AG04450 (cell line): Measurements from ENCODE around the gene RBPJL. TPM values are rescaled to one million over a fixed set of nuclear protein-coding genes. Genes with fewer than 3 reads are reported as not detected.
A peak's percentile ranks its signal among the peaks of the same experiment; 100 is the strongest.

Experiments used
- CTCF ChIA-PET: fragments of 300-600, 350-600 bp; formaldehyde crosslinking; extraction: SDS; loops from one replicate; lab custom pipeline; 2022; ENCODE audit warnings: antibody characterized with exemption, inconsistent platforms; lab: Charles Lee
- POLR2A ChIA-PET: fragments of 350-600 bp; formaldehyde crosslinking; extraction: SDS; loops from one replicate; lab custom pipeline; 2021; ENCODE audit warnings: antibody characterized with exemption, inconsistent platforms; lab: Yijun Ruan, JAX
- DNase-seq: peaks from one replicate; pipeline ENCODE4 v3.0.0-alpha.2; 2011; ENCODE audit warnings: low read depth, low spot score
- H3K27ac ChIP-seq: one replicate; pipeline ENCODE4 v1.5.1; 2012; ENCODE audit warnings: low read depth, low read length, control low read depth
- H3K27me3 ChIP-seq: one replicate; pipeline ENCODE4 v1.6.0; 2012; ENCODE audit warnings: low read length; ENCODE audit not compliant: control insufficient read depth, insufficient read depth
- H3K4me3 ChIP-seq: 2 replicates; pipeline ENCODE4 v1.5.1; 2011; ENCODE audit warnings: mild to moderate bottlenecking, low read depth, low read length, control low read depth
- H3K9me3 ChIP-seq: 2 replicates; pipeline ENCODE4 v1.5.1; 2012; ENCODE audit warnings: low read length; ENCODE audit not compliant: control insufficient read depth, insufficient read depth
- polyA plus RNA-seq: library from polyadenylated mRNA; depleted of rRNA; stranded (reverse); fragments of >200 nt; gene quantifications from 2 replicates; pipeline ENCODE4 v1.2.3, GENCODE V29; 2011
- TF ChIP-seq, protein P1 (sequence below): IDR thresholded peaks from 2 replicates; pipeline ENCODE4 v1.5.1; 2011; ENCODE audit warnings: low read depth, low read length, control low read depth, inconsistent platforms

The RBPJL gene
- polyA plus RNA-seq, 1 experiment, result not detected

DNA sequence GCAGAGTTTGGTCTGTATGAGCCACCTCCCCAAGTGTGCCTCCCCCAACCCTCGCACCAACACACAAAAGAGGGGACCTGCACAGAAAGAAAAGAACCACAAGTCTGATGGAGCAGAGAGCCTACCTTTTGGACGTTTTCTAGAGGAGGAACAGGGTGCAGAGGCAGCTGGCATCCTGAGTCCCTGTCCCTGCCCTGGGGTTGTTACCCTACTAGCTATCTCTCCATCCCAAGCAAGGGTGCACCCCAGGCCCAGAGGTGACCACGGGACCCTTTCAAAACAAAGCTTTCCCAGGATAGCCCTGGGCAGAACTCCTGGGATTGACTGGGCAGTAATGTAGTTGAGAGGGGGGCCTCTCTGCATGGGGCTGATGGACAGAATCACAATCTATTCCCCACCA, 11.2 kb downstream of the RBPJL start:
- H3K27me3 ChIP-seq, result peaks cover 29% of the 10 kb centered on the region

DNA sequence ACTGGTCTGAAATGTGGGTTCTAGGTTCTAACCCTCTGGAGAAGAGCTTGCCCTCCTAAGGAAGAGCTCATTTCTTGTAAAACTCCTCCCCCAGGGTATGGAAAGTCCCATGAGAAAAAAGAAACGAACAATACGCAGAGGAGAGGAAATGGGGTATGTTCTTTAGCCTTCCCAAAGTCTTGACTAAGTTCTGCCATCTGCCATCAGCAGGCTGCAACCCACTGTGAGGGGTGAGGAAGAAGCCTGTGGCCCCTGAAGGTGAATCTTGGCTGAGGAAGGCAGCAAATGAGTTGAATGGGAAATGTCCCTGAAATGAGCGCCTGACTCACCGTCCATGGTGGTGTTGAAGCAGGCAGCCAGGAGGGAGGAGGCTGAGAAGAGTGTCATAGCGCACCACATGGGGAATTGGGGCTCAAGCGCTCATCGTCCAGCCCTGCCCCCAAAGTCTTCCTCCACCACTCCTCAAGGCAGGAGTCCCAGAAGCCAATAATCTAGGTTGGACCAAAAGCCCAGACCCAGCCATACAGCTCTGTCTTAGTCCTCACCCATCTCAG, 11.8 kb downstream of the RBPJL start:
- CTCF ChIA-PET, result interaction anchor here (0.6 to 7.6 kb wide), 51 partner anchors 9 to 453 kb away, joined by 3 to 185 read pairs (median 5); partner anchors contain the start of genes MATN4, PIGT and SYS1
- TF ChIP-seq, protein P1, sequence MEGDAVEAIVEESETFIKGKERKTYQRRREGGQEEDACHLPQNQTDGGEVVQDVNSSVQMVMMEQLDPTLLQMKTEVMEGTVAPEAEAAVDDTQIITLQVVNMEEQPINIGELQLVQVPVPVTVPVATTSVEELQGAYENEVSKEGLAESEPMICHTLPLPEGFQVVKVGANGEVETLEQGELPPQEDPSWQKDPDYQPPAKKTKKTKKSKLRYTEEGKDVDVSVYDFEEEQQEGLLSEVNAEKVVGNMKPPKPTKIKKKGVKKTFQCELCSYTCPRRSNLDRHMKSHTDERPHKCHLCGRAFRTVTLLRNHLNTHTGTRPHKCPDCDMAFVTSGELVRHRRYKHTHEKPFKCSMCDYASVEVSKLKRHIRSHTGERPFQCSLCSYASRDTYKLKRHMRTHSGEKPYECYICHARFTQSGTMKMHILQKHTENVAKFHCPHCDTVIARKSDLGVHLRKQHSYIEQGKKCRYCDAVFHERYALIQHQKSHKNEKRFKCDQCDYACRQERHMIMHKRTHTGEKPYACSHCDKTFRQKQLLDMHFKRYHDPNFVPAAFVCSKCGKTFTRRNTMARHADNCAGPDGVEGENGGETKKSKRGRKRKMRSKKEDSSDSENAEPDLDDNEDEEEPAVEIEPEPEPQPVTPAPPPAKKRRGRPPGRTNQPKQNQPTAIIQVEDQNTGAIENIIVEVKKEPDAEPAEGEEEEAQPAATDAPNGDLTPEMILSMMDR, result no peak
- DNase-seq, result no peak

More for the DNA sequence above, 11.2 kb downstream of the RBPJL start:
- ChIA-PET CTCF (interaction anchor here (0.5 to 7.6 kb wide), 13 partner anchors 10 to 454 kb away, joined by 3 to 185 read pairs (median 11); no protein-coding TSS in a partner anchor), POLR2A (no interaction called here)
- Histone ChIP-seq H3K27ac (no peak overlapping the region), H3K4me3 (no peak overlapping the region), H3K9me3 (no peaks in the 10 kb centered on the region; the same call in 1 of the 2 replicates)
- no peak for DNase-seq
- TF ChIP-seq, protein P1, result no peak

DNA sequence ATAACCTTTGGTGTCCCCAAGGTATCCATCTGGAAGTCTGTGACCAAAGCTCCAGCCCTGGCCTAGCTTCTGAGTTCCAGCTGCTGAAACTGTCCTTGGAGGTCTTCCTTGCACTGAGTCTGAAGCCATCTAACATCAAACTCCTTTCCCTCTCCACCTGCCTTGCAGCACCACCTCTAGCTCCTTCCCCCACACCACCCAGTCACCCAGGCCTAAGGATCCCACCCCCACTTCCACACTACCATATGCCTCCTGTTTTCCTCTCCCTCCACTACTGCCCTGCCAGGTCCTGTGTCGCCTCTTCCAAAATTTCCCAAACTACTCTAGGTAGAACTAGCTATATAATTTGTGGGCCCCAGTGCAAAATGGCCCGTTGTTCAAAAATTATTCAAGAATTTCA, 12.3 kb downstream of the RBPJL start:
- TF ChIP-seq, protein P1, result no peak
- ChIA-PET POLR2A (no interaction called here), CTCF (interaction anchor here (0.6 to 7.6 kb wide), 58 partner anchors 9 to 453 kb away, joined by 3 to 185 read pairs (median 5); partner anchors contain the start of genes KCNS1, MATN4, PIGT and SYS1)
- peaks cover 23% of the 10 kb centered on the region for H3K27me3 ChIP-seq
- no peak for DNase-seq
- no peak overlapping the region for H3K4me3 ChIP-seq
- no peak overlapping the region for H3K27ac ChIP-seq
- H3K9me3 ChIP-seq, result no peaks in the 10 kb centered on the region; the same call in 1 of the 2 replicates

More for the DNA sequence above, 11.8 kb downstream of the RBPJL start:
- Histone ChIP-seq H3K4me3 (no peak overlapping the region), H3K9me3 (no peaks in the 10 kb centered on the region; the same call in 1 of the 2 replicates), H3K27ac (no peak overlapping the region), H3K27me3 (peaks cover 27% of the 10 kb centered on the region)
- POLR2A ChIA-PET, result no interaction called here

DNA sequence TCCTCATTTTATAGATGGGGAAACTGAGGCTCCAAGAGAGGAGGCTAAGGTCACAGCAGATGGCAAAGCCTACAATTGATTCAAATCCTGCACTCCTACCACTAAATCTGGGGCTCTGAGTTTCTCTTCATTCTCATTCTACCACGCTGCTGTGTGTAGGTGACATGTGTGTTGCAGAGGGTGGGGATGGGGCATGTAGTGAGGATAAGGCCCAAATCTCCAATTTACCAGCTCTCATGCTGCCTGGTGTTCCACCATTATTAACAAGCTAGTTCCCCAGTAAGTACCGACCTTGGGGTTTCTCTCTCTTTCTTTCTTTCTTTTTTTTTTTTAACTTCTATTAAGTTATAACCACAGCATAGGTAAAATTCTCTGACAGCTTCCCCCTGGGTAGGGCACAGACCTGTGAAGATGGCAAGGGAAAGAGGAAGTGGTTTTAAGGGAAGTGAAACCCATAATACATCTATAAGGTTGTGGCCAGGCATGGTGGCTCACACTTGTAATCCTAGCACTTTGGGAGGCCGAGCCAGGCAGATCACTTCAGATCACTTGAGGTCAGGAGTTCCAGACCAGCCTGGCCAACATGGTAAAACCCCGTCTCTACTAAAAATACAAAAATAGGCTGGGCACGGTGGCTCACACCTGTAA, 14.4 kb downstream of the RBPJL start:
- no peaks in the 10 kb centered on the region; the same call in 1 of the 2 replicates for H3K9me3 ChIP-seq
- ChIA-PET POLR2A (no interaction called here), CTCF (interaction anchor here (0.6 to 7.6 kb wide), 9 partner anchors 9 to 451 kb away, joined by 3 to 185 read pairs (median 5); partner anchors contain the start of gene SYS1)
- H3K4me3 ChIP-seq, result no peak overlapping the region
- H3K27me3 ChIP-seq, result peaks cover 14% of the 10 kb centered on the region
- no peak for DNase-seq
- TF ChIP-seq, protein P1, result no peak
- no peak overlapping the region for H3K27ac ChIP-seq

DNA sequence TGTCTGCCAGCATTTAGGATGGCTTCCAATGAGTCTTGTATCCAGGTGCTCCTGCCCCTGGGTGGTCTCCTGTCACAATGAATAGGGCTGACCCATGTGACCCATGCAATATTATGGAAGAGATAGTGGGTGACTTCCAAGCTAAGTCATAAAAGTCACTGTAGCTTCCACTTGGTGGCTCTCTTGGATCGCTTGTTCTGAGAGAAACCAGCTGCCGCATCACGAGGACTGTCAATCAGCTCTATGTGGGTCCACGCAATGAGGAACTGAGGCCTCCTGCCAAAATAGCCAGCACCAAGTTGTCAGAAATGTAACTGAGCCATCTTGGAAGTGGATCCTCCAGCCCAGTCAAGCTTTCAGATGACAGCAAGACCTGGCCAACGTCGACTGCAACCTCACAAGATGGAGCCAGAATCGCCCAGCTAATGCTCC, 16.3 kb downstream of the RBPJL start:
- Histone ChIP-seq H3K9me3 (no peaks in the 10 kb centered on the region), H3K4me3 (no peak overlapping the region), H3K27ac (peak overlapping the region; percentile 31), H3K27me3 (no peaks in the 10 kb centered on the region)
- TF ChIP-seq, protein P1, result no peak
- DNase-seq, result no peak
- ChIA-PET POLR2A (interaction anchor here (0.8 to 1.9 kb wide), 4 partner anchors 15 to 40 kb away, joined by 3 to 7 read pairs (median 4); partner anchors contain the start of gene SYS1), CTCF (interaction anchor here (0.6 to 2.3 kb wide), 4 partner anchors 51 to 665 kb away, joined by 4 to 19 read pairs (median 10); no protein-coding TSS in a partner anchor)
